SK-N-SH (cell line): Measurements from ENCODE around the gene KLF17. TPM values are rescaled to one million over a fixed set of nuclear protein-coding genes. Genes with fewer than 3 reads are reported as not detected.

ENCODE experiments used
- CTCF ChIA-PET: fragments of 300-600, 350-600 bp; formaldehyde crosslinking; extraction: SDS; loops from one replicate; lab custom pipeline; 2021; lab: Yijun Ruan, JAX
- POLR2A ChIA-PET: fragments of 350-600 bp; sonication (Branson Sonifier 250); formaldehyde crosslinking; extraction: SDS; loops from one replicate; lab custom pipeline; 2020; ENCODE audit warnings: antibody characterized with exemption, inconsistent platforms; lab: Yijun Ruan, JAX
- DNase-seq: peaks from one replicate; pipeline ENCODE4 v3.0.0; 2012
- H2AFZ ChIP-seq: fragments of 200-600 bp; sonication (generic); 2 replicates; pipeline ENCODE4 v1.8.1; 2016; ENCODE audit warnings: antibody characterized with exemption, mild to moderate bottlenecking, low read depth
- H3F3A ChIP-seq: fragments of 200-600 bp; sonication (generic); replicated peaks from 2 replicates; pipeline ENCODE3; 2016; ENCODE audit warnings: antibody characterized with exemption, mild to moderate bottlenecking; ENCODE audit not compliant: insufficient read depth
- H3K27ac ChIP-seq, 2 experiments: fragments of 200-500 bp in 1 of 2; fragments of 200-600 bp in 1 of 2; sonication (Bioruptor generic) in 1 of 2; sonication (generic), shearing (Covaris generic) in 1 of 2; 2 replicates each; pipeline versions ENCODE4 v1.5.1 to v1.6.1; 2014 to 2016; ENCODE audit warnings: low read depth in 2 of 2, inconsistent platforms in 1 of 2, low read length in 1 of 2, mild to moderate bottlenecking in 1 of 2, mixed read lengths in 1 of 2
- H3K27me3 ChIP-seq: fragments of 200-600 bp; sonication (generic), shearing (Covaris generic); 2 replicates; pipeline ENCODE4 v1.6.1; 2016; ENCODE audit warnings: mixed run types; ENCODE audit not compliant: insufficient read depth
- H3K36me3 ChIP-seq, 2 experiments: fragments of 200-500 bp in 1 of 2; fragments of 200-600 bp in 1 of 2; sonication (Bioruptor generic) in 1 of 2; sonication (generic) in 1 of 2; replicated peaks in 1 of 2; 2 replicates each; pipeline versions ENCODE3 to v1.5.1; 2014 to 2016; ENCODE audit warnings: low read length in 1 of 2, mild to moderate bottlenecking in 1 of 2; ENCODE audit not compliant: insufficient read depth in 2 of 2, control insufficient read depth in 1 of 2
- H3K4me1 ChIP-seq, 2 experiments: fragments of 200-500 bp in 1 of 2; fragments of 200-600 bp in 1 of 2; sonication (Bioruptor generic) in 1 of 2; sonication (generic), shearing (Covaris generic) in 1 of 2; 2 replicates each; pipeline versions ENCODE4 v1.5.1 to v1.6.1; 2014 to 2016; ENCODE audit warnings: low read depth in 1 of 2, low read length in 1 of 2, mixed run types in 1 of 2; ENCODE audit not compliant: insufficient read depth in 2 of 2, control insufficient read depth in 1 of 2
- H3K4me2 ChIP-seq: fragments of 200-600 bp; sonication (generic), shearing (Covaris generic); 2 replicates; pipeline ENCODE4 v1.6.1; 2017; ENCODE audit warnings: mixed run types
- H3K4me3 ChIP-seq, 2 experiments: fragments of 200-500 bp in 1 of 2; fragments of 200-600 bp in 1 of 2; sonication (Bioruptor generic) in 1 of 2; sonication (generic), shearing (Covaris generic) in 1 of 2; 2 replicates each; pipeline versions ENCODE4 v1.5.1 to v1.8.1; 2014 to 2016; ENCODE audit warnings: low read depth in 2 of 2, inconsistent platforms in 1 of 2, low read length in 1 of 2, mild to moderate bottlenecking in 1 of 2, mixed read lengths in 1 of 2, moderate library complexity in 1 of 2
- H3K79me2 ChIP-seq: fragments of 200-600 bp; sonication (generic); 2 replicates; pipeline ENCODE4 v1.8.1; 2017; ENCODE audit warnings: mild to moderate bottlenecking; ENCODE audit not compliant: insufficient read depth
- H3K9ac ChIP-seq: fragments of 200-600 bp; sonication (generic); 2 replicates; pipeline ENCODE4 v1.6.1; 2017; ENCODE audit warnings: mixed run types
- H3K9me2 ChIP-seq: fragments of 200-600 bp; sonication (generic); 2 replicates; pipeline ENCODE4 v1.6.1; 2017; ENCODE audit warnings: mixed run types
- H3K9me3 ChIP-seq: fragments of 200-600 bp; sonication (generic); 2 replicates; pipeline ENCODE4 v1.6.1; 2017; ENCODE audit warnings: mixed run types, mild to moderate bottlenecking, moderate library complexity
- H4K20me1 ChIP-seq: fragments of 200-600 bp; sonication (generic); 2 replicates; pipeline ENCODE4 v1.6.1; 2017; ENCODE audit warnings: mild to moderate bottlenecking, mixed run types; ENCODE audit not compliant: insufficient read depth
- EP300 ChIP-seq, 2 experiments: IDR thresholded peaks; 2 replicates each; pipeline versions ENCODE4 v1.4.0 to v1.6.1; 2012; ENCODE audit warnings: borderline replicate concordance in 1 of 2, low read depth in 1 of 2, low read length in 1 of 2
- EZH2phosphoT487 ChIP-seq: fragments of 200-600 bp; sonication (generic); IDR thresholded peaks from 2 replicates; pipeline ENCODE4 v1.6.1; 2017; ENCODE audit warnings: low read depth, mixed run types, mild to moderate bottlenecking, antibody characterized with exemption, moderate library complexity, borderline replicate concordance
- FOSL2 ChIP-seq: IDR thresholded peaks from 2 replicates; pipeline ENCODE4 v1.4.0; 2012; ENCODE audit warnings: low read depth, mild to moderate bottlenecking, moderate library complexity, borderline replicate concordance
- FOXM1 ChIP-seq: IDR thresholded peaks from 2 replicates; pipeline ENCODE4 v1.4.0; 2012; ENCODE audit warnings: low read depth, mild to moderate bottlenecking
- GATA2 ChIP-seq: sonication (generic); formaldehyde crosslinking; IDR thresholded peaks from 2 replicates; pipeline ENCODE4 v1.5.0; 2020; ENCODE audit warnings: mild to moderate bottlenecking, missing genetic modification reagents
- MXI1 ChIP-seq: IDR thresholded peaks from 2 replicates; pipeline ENCODE4 v1.6.1; 2012; ENCODE audit warnings: mild to moderate bottlenecking, low read depth, low read length, improper control_type of control experiment
- NFIC ChIP-seq: IDR thresholded peaks from 2 replicates; pipeline ENCODE4 v1.4.0; 2012; ENCODE audit warnings: borderline replicate concordance
- NRF1 ChIP-seq: IDR thresholded peaks from 2 replicates; pipeline ENCODE4 v1.6.1; 2012; ENCODE audit warnings: low read depth, mild to moderate bottlenecking, low read length
- POLR2AphosphoS5 ChIP-seq: IDR thresholded peaks from 2 replicates; pipeline ENCODE4 v1.6.1; 2012; ENCODE audit warnings: low read depth, low read length
- REST ChIP-seq: IDR thresholded peaks from 2 replicates; pipeline ENCODE4 v1.6.1; 2012; ENCODE audit warnings: mild to moderate bottlenecking, low read depth, low read length, moderate library complexity
- RFX5 ChIP-seq: IDR thresholded peaks from 2 replicates; pipeline ENCODE4 v1.6.1; 2012; ENCODE audit warnings: mild to moderate bottlenecking, improper control_type of control experiment, low read length
- SIN3A ChIP-seq: IDR thresholded peaks from 2 replicates; pipeline ENCODE4 v1.6.1; 2012; ENCODE audit warnings: low read depth, mild to moderate bottlenecking, low read length, moderate library complexity, borderline replicate concordance
- SMC3 ChIP-seq: IDR thresholded peaks from 2 replicates; pipeline ENCODE4 v1.6.1; 2012; ENCODE audit warnings: low read depth, low read length, improper control_type of control experiment
- TCF12 ChIP-seq: IDR thresholded peaks from 2 replicates; pipeline ENCODE4 v1.4.0; 2012
- YY1 ChIP-seq: IDR thresholded peaks from 2 replicates; pipeline ENCODE4 v1.4.0; 2012; ENCODE audit warnings: low read depth, mild to moderate bottlenecking
- WGBS: methylation state at CpG from one replicate; pipeline ENCODE4 v1.1.6; 2017; ENCODE audit warnings: low lambda C conversion rate; 5-methylcytosine and 5-hydroxymethylcytosine counted together
- polyA plus RNA-seq, 3 experiments: library from polyadenylated mRNA; depleted of rRNA; stranded (reverse); fragments of >200 nt; gene quantifications; 2 replicates each; pipeline ENCODE4 v1.2.3, GENCODE V29; 2012
- TF ChIP-seq, protein P1 (sequence below): IDR thresholded peaks from 2 replicates; pipeline ENCODE4 v1.4.0; 2012; ENCODE audit warnings: low read depth, borderline replicate concordance

Gene KLF17
- polyA plus RNA-seq, 1 of the 3 experiments (the other 2 are of a cell fraction), result 0.21 TPM

- Histone ChIP-seq H3K27ac (no peak overlapping the region), H3K36me3 (no peaks in the 10 kb centered on the region), H3K79me2 (no peaks in the 10 kb centered on the region), H4K20me1 (no peaks in the 10 kb centered on the region), H3K4me1 (peaks cover 0 to 5% of the 10 kb centered on the region in 2 experiments; a peak in 1 of 4 replicates), H3K9me3 (no peaks in the 10 kb centered on the region), H3F3A (no peaks in the 10 kb centered on the region), H3K9me2 (no peaks in the 10 kb centered on the region), H2AFZ (no peak overlapping the region), H3K9ac (no peak overlapping the region), H3K4me3 (no peak overlapping the region), H3K27me3 (no peaks in the 10 kb centered on the region; the same call in 1 of the 2 replicates), H3K4me2 (no peak overlapping the region)
- TF ChIP-seq FOSL2 (no peak), NFIC (no peak), SIN3A (no peak), POLR2AphosphoS5 (no peak), FOXM1 (no peak), TCF12 (no peak), REST (no peak), EZH2phosphoT487 (no peak), SMC3 (no peak), YY1 (no peak), GATA2 (CRISPR knock-in tag) (no peak), NRF1 (no peak)
- TF ChIP-seq, protein P1, sequence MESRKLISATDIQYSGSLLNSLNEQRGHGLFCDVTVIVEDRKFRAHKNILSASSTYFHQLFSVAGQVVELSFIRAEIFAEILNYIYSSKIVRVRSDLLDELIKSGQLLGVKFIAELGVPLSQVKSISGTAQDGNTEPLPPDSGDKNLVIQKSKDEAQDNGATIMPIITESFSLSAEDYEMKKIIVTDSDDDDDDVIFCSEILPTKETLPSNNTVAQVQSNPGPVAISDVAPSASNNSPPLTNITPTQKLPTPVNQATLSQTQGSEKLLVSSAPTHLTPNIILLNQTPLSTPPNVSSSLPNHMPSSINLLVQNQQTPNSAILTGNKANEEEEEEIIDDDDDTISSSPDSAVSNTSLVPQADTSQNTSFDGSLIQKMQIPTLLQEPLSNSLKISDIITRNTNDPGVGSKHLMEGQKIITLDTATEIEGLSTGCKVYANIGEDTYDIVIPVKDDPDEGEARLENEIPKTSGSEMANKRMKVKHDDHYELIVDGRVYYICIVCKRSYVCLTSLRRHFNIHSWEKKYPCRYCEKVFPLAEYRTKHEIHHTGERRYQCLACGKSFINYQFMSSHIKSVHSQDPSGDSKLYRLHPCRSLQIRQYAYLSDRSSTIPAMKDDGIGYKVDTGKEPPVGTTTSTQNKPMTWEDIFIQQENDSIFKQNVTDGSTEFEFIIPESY, result no peak
- 73% methylated on average over 1 of the region's 1 CpG for WGBS
- ChIA-PET POLR2A (no interaction called here), CTCF (interaction anchor here (0.7 kb wide), 1 partner anchor 135 kb away, joined by 3 read pairs; no protein-coding TSS in a partner anchor)
- no peak for DNase-seq
Measured at GRCh38 chr1:44157903-44158302, 39.3 kb downstream of the KLF17 start.

GRCh38 chr1:44158871-44159270 lies 40.2 kb downstream of the KLF17 start:
- H3K79me2 ChIP-seq, result no peaks in the 10 kb centered on the region
- POLR2A ChIA-PET, result no interaction called here
- H3K9me2 ChIP-seq, result no peaks in the 10 kb centered on the region
- H3K4me2 ChIP-seq, result no peak overlapping the region
- no peaks in the 10 kb centered on the region for H3F3A ChIP-seq
- no peaks in the 10 kb centered on the region; the same call in 1 of the 2 replicates for H3K27me3 ChIP-seq
- H3K4me3 ChIP-seq, result no peak overlapping the region
- H4K20me1 ChIP-seq, result no peaks in the 10 kb centered on the region
- H3K9me3 ChIP-seq, result no peaks in the 10 kb centered on the region
- H3K36me3 ChIP-seq, result no peaks in the 10 kb centered on the region
- H3K4me1 ChIP-seq, result peaks cover 0 to 5% of the 10 kb centered on the region in 2 experiments; a peak in 1 of 4 replicates
- TF ChIP-seq RFX5, result no peak
- no peak for TF ChIP-seq REST
- TF ChIP-seq FOXM1, result no peak
- no peak for TF ChIP-seq YY1
- TF ChIP-seq EP300 (IDR thresholded peaks at IDR 0.05; ENCODE audit: borderline replicate concordance in 1 of 2, low read depth in 1 of 2, low read length in 1 of 2), result no peak
- no peak for TF ChIP-seq EZH2phosphoT487
- TF ChIP-seq MXI1, result no peak
- CTCF ChIA-PET, result no interaction called here
- no peak overlapping the region for H2AFZ ChIP-seq
- DNase-seq, result no peak
- H3K9ac ChIP-seq, result no peak overlapping the region
- H3K27ac ChIP-seq, result no peak overlapping the region
